Activated naive CD4-positive, alpha-beta T cell treated with Interleukin-2 at 50 U/mL for 16 hours (primary cell): ENCODE data around the gene ABCF1.

Source experiments
- DNase-seq: peaks from one replicate; pipeline ENCODE4 v3.0.0-alpha.2; 2020

ABCF1 gene

GRCh38 chr6:30601815-30602641 is 30.8 kb downstream of the ABCF1 start:
- DNase-seq: no peak

- no peak for DNase-seq
Observed at GRCh38 chr6:30603961-30604360, 32.7 kb downstream of the ABCF1 start.

GRCh38 chr6:30610065-30610464 is 38.8 kb downstream of the ABCF1 start:
- no peak for DNase-seq

- DNase-seq: no peak
Observed at GRCh38 chr6:30611150-30611855, 40.1 kb downstream of the ABCF1 start.

DNA sequence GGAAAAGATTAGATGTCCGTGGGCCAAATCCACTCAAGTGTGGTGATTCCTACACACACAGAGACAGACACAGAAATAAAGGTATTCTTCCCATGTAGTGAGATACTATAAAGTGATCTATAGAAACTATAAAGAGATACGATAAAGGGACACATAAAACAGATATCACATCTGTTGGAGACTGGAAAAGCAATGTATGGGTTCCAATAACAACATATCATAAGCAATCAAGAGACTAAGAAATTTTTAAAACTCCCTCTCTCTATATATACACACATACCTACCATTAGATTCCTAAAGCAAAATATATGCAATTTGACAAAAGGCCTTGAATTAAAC is 40.6 kb downstream of the ABCF1 start:
- no peak for DNase-seq

- DNase-seq: no peak
Observed at GRCh38 chr6:30612213-30612612, 41.0 kb downstream of the ABCF1 start.

DNA sequence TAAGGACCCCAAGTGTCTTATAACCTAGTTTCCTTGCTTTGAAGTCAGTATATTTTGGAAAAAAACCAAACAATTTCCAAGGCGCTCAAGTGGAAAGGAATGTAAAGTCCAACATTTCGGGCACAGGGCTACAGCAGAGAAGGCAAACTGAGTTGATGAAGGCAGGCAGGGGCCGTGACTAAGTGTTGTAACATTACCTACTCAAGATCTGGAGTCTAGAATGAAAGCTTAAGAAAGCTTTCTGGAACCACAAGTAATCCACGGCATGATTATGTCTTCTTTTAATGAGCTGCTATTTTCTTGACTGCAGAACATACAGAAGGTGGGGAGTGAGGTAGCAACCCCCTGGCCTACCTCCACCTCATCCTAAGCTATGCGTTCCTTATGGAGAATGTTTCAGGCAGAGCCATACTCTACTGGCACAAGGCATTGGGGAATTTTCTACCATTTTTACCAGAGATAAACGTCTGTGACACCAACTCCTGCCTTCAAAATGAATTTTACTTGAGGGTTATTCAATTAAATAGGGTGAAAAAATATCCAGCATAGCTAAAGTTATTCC is 41.5 kb downstream of the ABCF1 start:
- DNase-seq: no peak

GRCh38 chr6:30613251-30614043 is 42.2 kb downstream of the ABCF1 start:
- no peak for DNase-seq

DNA sequence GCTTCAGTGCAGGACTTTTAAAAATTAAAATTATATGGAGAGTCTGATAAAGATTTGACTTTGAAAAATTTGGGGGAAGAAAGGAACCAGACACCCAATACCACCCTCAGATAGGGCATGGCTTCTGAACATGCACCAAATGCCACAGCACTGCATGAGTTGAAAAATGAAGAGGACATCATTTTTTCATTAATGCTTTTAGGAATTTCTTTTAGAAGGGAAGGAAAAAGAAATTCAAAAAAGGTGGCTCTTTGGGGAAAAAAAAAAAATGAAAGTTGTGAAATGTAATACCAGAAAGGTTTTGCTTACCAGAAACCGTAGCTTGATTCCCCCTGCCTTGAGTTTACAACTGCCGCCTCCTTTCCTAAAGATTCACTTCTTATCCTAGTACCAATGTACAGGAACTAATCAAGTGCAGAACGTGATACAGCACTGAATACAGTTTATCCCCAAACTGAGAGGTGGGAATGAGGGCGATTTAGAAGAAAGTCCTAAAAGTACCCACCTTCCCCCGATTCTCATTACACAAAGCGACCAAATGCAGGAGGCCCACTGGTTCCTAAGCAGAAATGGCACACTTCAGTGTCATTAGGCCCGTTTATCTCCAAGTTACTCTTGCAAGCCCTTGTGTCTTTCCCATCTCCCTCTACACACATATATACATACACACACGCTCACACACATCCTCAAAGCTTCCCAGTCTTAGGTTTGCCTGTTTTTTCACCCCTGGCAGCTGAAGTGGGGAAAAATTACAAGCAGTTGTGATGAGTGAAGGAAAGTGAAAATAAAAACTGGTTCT is 43.0 kb downstream of the ABCF1 start:
- DNase-seq: no peak

- DNase-seq: peak; percentile 85
Observed at GRCh38 chr6:30614843-30615218, 43.6 kb downstream of the ABCF1 start.

GRCh38 chr6:30615219-30615957 is 44.1 kb downstream of the ABCF1 start:
- DNase-seq: peak; percentile 36

DNA sequence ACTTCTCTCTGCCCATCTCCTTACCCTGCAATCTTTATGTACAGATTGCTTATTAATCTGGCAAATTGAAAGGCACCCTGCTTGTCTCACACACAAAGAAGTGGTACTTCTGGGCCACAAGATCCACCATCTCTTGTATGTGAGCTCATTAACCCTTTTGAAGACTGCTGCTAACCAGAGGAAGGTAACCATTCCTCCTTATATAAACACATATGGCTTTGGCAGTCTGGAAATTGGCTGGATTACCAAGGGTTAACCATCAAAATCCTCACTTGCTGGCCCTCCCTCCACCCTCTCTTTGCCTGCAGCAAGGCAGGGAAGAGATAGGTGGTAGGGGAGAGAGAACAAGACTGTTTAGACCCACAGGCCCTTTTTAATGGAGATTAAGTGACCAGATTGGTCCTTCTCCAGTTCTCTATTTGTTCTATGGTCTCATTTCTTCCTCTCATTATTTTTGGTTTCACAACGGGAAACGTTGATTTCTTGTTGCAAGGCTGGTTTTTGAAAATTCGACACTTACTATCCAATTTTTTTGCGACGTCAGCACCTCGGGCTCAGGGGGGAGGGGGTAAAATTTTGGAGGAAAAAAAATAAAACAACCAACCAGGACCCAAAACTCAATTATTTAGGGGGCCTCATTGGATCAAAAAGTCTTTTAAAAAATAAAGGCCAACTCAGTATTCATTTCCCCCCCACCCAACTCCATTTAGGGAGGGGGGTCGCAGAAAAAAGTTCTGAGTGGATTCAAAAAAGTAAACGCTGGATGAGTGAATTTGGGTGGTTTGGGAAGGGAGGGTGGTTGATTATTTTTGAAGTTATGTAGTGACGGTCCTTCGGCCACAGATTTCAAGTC is 44.9 kb downstream of the ABCF1 start:
- DNase-seq: peak; percentile 32

- peak; percentile 97 for DNase-seq
Observed at GRCh38 chr6:30616811-30617564, 45.7 kb downstream of the ABCF1 start, which contains the start of gene PPP1R10. Gene PPP1R10 (minus strand): TSS chr6:30617243. CDS start chr6:30609944, 7,299 bp downstream.

GRCh38 chr6:30617565-30618269 is 46.5 kb downstream of the ABCF1 start, which contains the start of gene MRPS18B:
Gene MRPS18B (plus strand): TSS chr6:30617840. CDS start chr6:30617866, 26 bp downstream.
- DNase-seq: peak; percentile 98

DNA sequence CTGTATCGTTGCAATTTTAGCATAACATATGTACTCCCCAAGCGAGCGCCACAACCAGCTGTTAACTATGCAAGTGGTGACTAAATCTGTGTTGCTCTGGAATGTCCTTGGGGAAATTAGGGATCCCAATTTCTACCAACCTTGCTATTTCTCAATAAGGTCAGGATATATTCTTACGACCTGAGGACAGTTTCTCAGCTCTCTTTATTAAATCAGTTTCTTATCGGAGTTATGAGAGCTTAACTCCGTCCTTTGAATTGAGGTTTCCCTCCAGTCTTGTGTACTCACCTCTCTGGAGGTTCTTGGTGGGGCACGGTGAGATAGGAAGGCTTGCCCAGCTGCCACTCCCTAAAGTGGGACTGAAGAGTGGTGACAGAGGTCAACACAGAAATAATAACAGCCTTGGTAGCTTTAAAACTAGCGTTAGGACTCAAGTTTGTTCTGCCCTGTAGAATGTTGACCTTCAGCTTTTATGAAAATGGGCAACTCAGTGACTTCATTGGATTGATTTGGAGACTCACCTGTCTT is 47.1 kb downstream of the ABCF1 start:
- DNase-seq: no peak

DNA sequence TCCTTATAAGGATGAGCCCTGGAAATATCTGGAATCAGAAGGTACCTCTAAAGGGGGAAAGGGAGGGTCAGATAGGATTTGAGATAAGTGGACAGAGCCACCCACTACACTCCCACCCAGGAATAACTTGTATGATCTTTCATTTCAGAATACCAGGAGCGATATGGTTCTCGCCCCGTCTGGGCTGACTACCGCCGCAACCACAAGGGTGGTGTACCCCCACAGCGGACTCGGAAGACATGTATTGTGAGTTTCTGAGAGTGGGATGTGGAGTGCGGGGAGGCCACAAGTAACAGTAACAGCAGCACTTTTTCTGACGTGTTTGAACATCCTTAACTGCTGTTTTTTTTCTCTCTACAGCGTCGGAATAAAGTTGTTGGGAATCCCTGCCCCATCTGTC is 48.3 kb downstream of the ABCF1 start:
- DNase-seq: no peak

DNA sequence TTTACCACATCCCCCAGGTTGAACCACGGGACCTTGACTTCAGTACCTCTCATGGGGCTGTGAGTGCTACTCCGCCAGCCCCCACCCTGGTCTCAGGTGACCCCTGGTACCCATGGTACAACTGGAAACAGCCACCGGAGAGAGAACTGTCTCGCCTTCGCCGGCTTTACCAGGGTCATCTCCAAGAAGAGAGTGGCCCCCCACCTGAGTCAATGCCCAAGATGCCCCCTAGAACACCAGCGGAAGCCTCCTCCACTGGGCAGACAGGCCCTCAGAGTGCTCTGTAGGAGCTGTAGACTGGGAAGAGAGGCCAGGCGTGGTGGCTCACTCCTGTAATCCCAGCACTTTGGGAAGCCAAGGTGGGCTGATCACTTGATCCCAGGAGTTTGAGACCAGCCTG is 54.3 kb downstream of the ABCF1 start:
- no peak for DNase-seq

GRCh38 chr6:30626484-30627366 is 55.5 kb downstream of the ABCF1 start, which contains the start of gene ATAT1:
Gene ATAT1 (plus strand): TSS chr6:30626874.
- peak; percentile 90 for DNase-seq
